ENCODE data around the gene BTAF1.

The BTAF1 gene

GRCh38 chr10:92062273-92062672, 138.7 kb downstream of the BTAF1 start:
- no peaks in the 10 kb centered on the region for H3K9me3 ChIP-seq
- peaks cover 7% of the 10 kb centered on the region; the same call in 1 of the 2 replicates for H3K4me1 ChIP-seq
- no peak for DNase-seq
- H3K4me3 ChIP-seq (ENCODE audit: low read depth, low read length): no peak overlapping the region
- H3K36me3 ChIP-seq: no peaks in the 10 kb centered on the region
- TF ChIP-seq CTCF (IDR thresholded peaks at IDR 0.05; ENCODE audit: low read depth, low read length): no peak
- H3K27me3 ChIP-seq: no peaks in the 10 kb centered on the region

GRCh38 chr10:92064506-92064905, 140.9 kb downstream of the BTAF1 start:
- Histone ChIP-seq H3K36me3 (no peaks in the 10 kb centered on the region), H3K9me3 (no peaks in the 10 kb centered on the region), H3K4me3 (ENCODE audit: low read depth, low read length) (no peak overlapping the region), H3K27me3 (no peaks in the 10 kb centered on the region), H3K4me1 (peaks cover 7% of the 10 kb centered on the region; the same call in 1 of the 2 replicates)
- no peak for DNase-seq
- TF ChIP-seq CTCF (IDR thresholded peaks at IDR 0.05; ENCODE audit: low read depth, low read length): no peak

- Histone ChIP-seq H3K4me3 (ENCODE audit: low read depth, low read length) (no peak overlapping the region), H3K9me3 (no peaks in the 10 kb centered on the region), H3K27me3 (no peaks in the 10 kb centered on the region), H3K4me1 (peaks cover 7% of the 10 kb centered on the region; the same call in 1 of the 2 replicates), H3K36me3 (no peaks in the 10 kb centered on the region)
- peak; percentile 48 for DNase-seq
- no peak for TF ChIP-seq CTCF (IDR thresholded peaks at IDR 0.05; ENCODE audit: low read depth, low read length)
Observed at GRCh38 chr10:92066386-92066785, 142.8 kb downstream of the BTAF1 start.

GRCh38 chr10:92068900-92069299, 145.3 kb downstream of the BTAF1 start:
- no peak for TF ChIP-seq CTCF (IDR thresholded peaks at IDR 0.05; ENCODE audit: low read depth, low read length)
- DNase-seq: no peak
- Histone ChIP-seq H3K9me3 (no peaks in the 10 kb centered on the region), H3K4me1 (peaks cover 7% of the 10 kb centered on the region; the same call in 1 of the 2 replicates), H3K4me3 (ENCODE audit: low read depth, low read length) (no peak overlapping the region), H3K27me3 (no peaks in the 10 kb centered on the region), H3K36me3 (no peaks in the 10 kb centered on the region)

- no peak overlapping the region for H3K4me3 ChIP-seq (ENCODE audit: low read depth, low read length)
- TF ChIP-seq CTCF (IDR thresholded peaks at IDR 0.05; ENCODE audit: low read depth, low read length): no peak
- no peak for DNase-seq
- no peaks in the 10 kb centered on the region for H3K27me3 ChIP-seq
- no peaks in the 10 kb centered on the region for H3K9me3 ChIP-seq
- no peaks in the 10 kb centered on the region for H3K36me3 ChIP-seq
- H3K4me1 ChIP-seq: no peaks in the 10 kb centered on the region
Observed at GRCh38 chr10:92074126-92074887, 150.7 kb downstream of the BTAF1 start.

- TF ChIP-seq CTCF (IDR thresholded peaks at IDR 0.05; ENCODE audit: low read depth, low read length): no peak
Observed at GRCh38 chr10:92075829-92076228, 152.3 kb downstream of the BTAF1 start.

More at GRCh38 chr10:92075829-92076228, 152.3 kb downstream of the BTAF1 start:
- H3K27me3 ChIP-seq: no peaks in the 10 kb centered on the region
- no peak overlapping the region for H3K4me3 ChIP-seq (ENCODE audit: low read depth, low read length)
- no peak for DNase-seq
- H3K4me1 ChIP-seq: no peaks in the 10 kb centered on the region
- H3K9me3 ChIP-seq: no peaks in the 10 kb centered on the region
- H3K36me3 ChIP-seq: no peaks in the 10 kb centered on the region
